C4-2B (cell line): Measurements from ENCODE around the gene EOLA2.

Experiments
- CTCF ChIP-seq: fragments of 450-650 bp; conservative IDR thresholded peaks from 2 replicates; pipeline ENCODE4 v1.5.1; 2017; ENCODE audit warnings: mild to moderate bottlenecking
- ZFX ChIP-seq: fragments of 450-650 bp; IDR thresholded peaks from 2 replicates; pipeline ENCODE4 v1.6.1; 2017

GRCh38 chrX:149987613-149988012 lies 49.3 kb upstream of the EOLA2 start:
- TF ChIP-seq CTCF: no peak
- TF ChIP-seq ZFX: no peak
